HepG2 (cell line): ENCODE data around the gene C22orf39. TPM values are rescaled to one million over a fixed set of nuclear protein-coding genes. Genes with fewer than 3 reads are reported as not detected.

Experiments
- ATAC-seq: fragments of 200-7000 bp; cut with Tn5 transposase; 3 replicates; pipeline ENCODE4 v1.9.1; 2020; ENCODE audit warnings: mild to moderate bottlenecking, moderate library complexity
- BruUV-seq: library from RNA; stranded (reverse); fragments of 400-500 nt; replicated peaks from 2 replicates; lab custom pipeline; 2021; lab: Mats Ljungman, UMichigan
- CTCF ChIA-PET: fragments of 300-600 bp; formaldehyde crosslinking; extraction: SDS; loops from one replicate; lab custom pipeline; 2021; ENCODE audit warnings: low total read pairs, inconsistent platforms, low intra/inter-chr PET ratio; lab: Yijun Ruan, JAX
- POLR2A ChIA-PET: fragments of 350-600 bp; sonication (Branson Sonifier 250); formaldehyde crosslinking; loops from one replicate; lab custom pipeline; 2020; ENCODE audit warnings: antibody characterized with exemption, inconsistent platforms; lab: Yijun Ruan, JAX
- DNase-seq: peaks from one replicate; pipeline ENCODE4 v3.0.0-alpha.2; 2015; ENCODE audit warnings: low spot score
- FAIRE-seq: peaks from 3 replicates; lab custom pipeline; 2011; peaks lifted over from hg19 to GRCh38; lab: Jason Lieb, UNC
- H2AFZ ChIP-seq: one replicate; pipeline ENCODE4 v1.6.1; 2011; ENCODE audit warnings: low read length, inconsistent platforms
- H3K27ac ChIP-seq: fragments of 300-600 bp; 3 replicates; pipeline ENCODE4 v1.8.0; 2011; ENCODE audit warnings: mixed run types, mild to moderate bottlenecking, mixed read lengths, low read length, inconsistent platforms; ENCODE audit not compliant: insufficient read depth; ENCODE audit errors: extremely low read length
- H3K27me3 ChIP-seq, 2 experiments: fragments of 200-600 bp in 1 of 2; 2 replicates in 1 of 2; 3 replicates in 1 of 2; pipeline versions ENCODE4 v1.6.0 to v1.8.0; 2011; ENCODE audit warnings: low read length in 2 of 2, mild to moderate bottlenecking in 2 of 2, moderate library complexity in 2 of 2, inconsistent platforms in 1 of 2; ENCODE audit not compliant: insufficient read depth in 2 of 2, control insufficient read depth in 1 of 2
- H3K36me3 ChIP-seq, 2 experiments: fragments of 200-600 bp in 1 of 2; replicated peaks in 1 of 2; 2 replicates in 1 of 2; 3 replicates in 1 of 2; pipeline versions ENCODE4 v1.5.1 to v1.8.0; 2011; ENCODE audit warnings: low read length in 2 of 2, inconsistent platforms in 1 of 2; ENCODE audit not compliant: insufficient read depth in 2 of 2, control insufficient read depth in 1 of 2
- H3K4me1 ChIP-seq: 2 replicates; pipeline ENCODE4 v1.5.1; 2012; ENCODE audit warnings: low read length, inconsistent platforms; ENCODE audit not compliant: insufficient read depth
- H3K4me2 ChIP-seq: 2 replicates; pipeline ENCODE4 v1.6.0; 2011; ENCODE audit warnings: low read depth, low read length, inconsistent platforms
- H3K4me3 ChIP-seq, 3 experiments: fragments of 200-600 bp in 1 of 3; sonication (generic), shearing (Covaris generic) in 1 of 3; replicated peaks in 1 of 3; 2 replicates each; pipeline ENCODE4 v1.5.1; 2011 to 2016; ENCODE audit warnings: low read length in 3 of 3, inconsistent platforms in 2 of 3, low read depth in 2 of 3, mild to moderate bottlenecking in 2 of 3, control low read depth in 1 of 3, mixed read lengths in 1 of 3; ENCODE audit not compliant: insufficient read depth in 1 of 3
- H3K79me2 ChIP-seq: one replicate; pipeline ENCODE4 v1.6.1; 2011; ENCODE audit warnings: low read length, inconsistent platforms; ENCODE audit not compliant: insufficient read depth
- H3K9ac ChIP-seq: 2 replicates; pipeline ENCODE4 v1.6.0; 2011; ENCODE audit warnings: mild to moderate bottlenecking, low read depth, low read length, inconsistent platforms; ENCODE audit not compliant: insufficient read depth
- H3K9me3 ChIP-seq: 2 replicates; pipeline ENCODE4 v1.5.1; 2012; ENCODE audit warnings: mild to moderate bottlenecking, low read length
- H4K20me1 ChIP-seq: 2 replicates; pipeline ENCODE4 v1.6.0; 2011; ENCODE audit warnings: inconsistent platforms, mild to moderate bottlenecking, low read length, moderate library complexity; ENCODE audit not compliant: insufficient read depth
- HDAC1 ChIP-seq: sonication (generic); formaldehyde crosslinking; IDR thresholded peaks from 2 replicates; pipeline ENCODE4 v1.5.1; 2020; ENCODE audit warnings: mild to moderate bottlenecking, missing genetic modification reagents
- HMGA1 ChIP-seq: sonication (generic); formaldehyde crosslinking; conservative IDR thresholded peaks from 2 replicates; pipeline ENCODE4 v1.4.0; 2020; ENCODE audit warnings: missing genetic modification reagents
- IRX3 ChIP-seq: sonication (generic); formaldehyde crosslinking; IDR thresholded peaks from 2 replicates; pipeline ENCODE4 v1.8.1; 2023; ENCODE audit warnings: mild to moderate bottlenecking, low read depth, missing genetic modification reagents, borderline replicate concordance
- MAFF ChIP-seq: IDR thresholded peaks from 2 replicates; pipeline ENCODE4 v1.6.1; 2011; ENCODE audit warnings: low read depth, low read length, improper control_type of control experiment
- TEAD3 ChIP-seq: optimal IDR thresholded peaks from 2 replicates; pipeline ENCODE3; 2016; ENCODE audit warnings: borderline replicate concordance
- ZNF143 ChIP-seq: sonication (generic); formaldehyde crosslinking; IDR thresholded peaks from 2 replicates; pipeline ENCODE4 v1.4.0; 2020; ENCODE audit warnings: missing genetic modification reagents
- ZNF225 ChIP-seq: sonication (generic); formaldehyde crosslinking; IDR thresholded peaks from 2 replicates; pipeline ENCODE4 v1.4.0; 2020; ENCODE audit warnings: mild to moderate bottlenecking, missing genetic modification reagents
- ZNF232 ChIP-seq: sonication (generic); formaldehyde crosslinking; IDR thresholded peaks from 2 replicates; pipeline ENCODE4 v1.4.0; 2020; ENCODE audit warnings: missing genetic modification reagents, borderline replicate concordance
- ZNF383 ChIP-seq: sonication (generic); formaldehyde crosslinking; IDR thresholded peaks from 2 replicates; pipeline ENCODE4 v1.4.0; 2020; ENCODE audit warnings: missing genetic modification reagents, mild to moderate bottlenecking, borderline replicate concordance
- ZNF75D ChIP-seq: sonication (generic); formaldehyde crosslinking; IDR thresholded peaks from 2 replicates; pipeline ENCODE4 v1.8.1; 2023; ENCODE audit warnings: missing genetic modification reagents, mild to moderate bottlenecking, borderline replicate concordance
- ZNF773 ChIP-seq: sonication (generic); formaldehyde crosslinking; IDR thresholded peaks from 2 replicates; pipeline ENCODE4 v1.4.0; 2020; ENCODE audit warnings: missing genetic modification reagents, borderline replicate concordance
- whole genome bisulfite sequencing: methylation state at CpG from one replicate; pipeline ENCODE4 v1.1.6; 2017; ENCODE audit warnings: low lambda C conversion rate; 5-methylcytosine and 5-hydroxymethylcytosine counted together
- in situ Hi-C: cut with HindIII; loops from 2 replicates; pipeline ENCODE4 v1.10.0; 2017; ENCODE audit warnings: low pct_unique_long_range_greater_than_20kb; ENCODE audit not compliant: extremely low pct_ligation_motif_present
- intact Hi-C: fragments of 100-400 bp; cut with micrococcal nuclease; formaldehyde crosslinking; loops from one replicate; pipeline ENCODE4 v1.10.0; 2022; ENCODE audit not compliant: unreplicated experiment
- polyA plus RNA-seq, 8 experiments: library from polyadenylated mRNA; depleted of rRNA in 3 of 8; stranded (reverse) in 7 of 8; unstranded in 1 of 8; fragments of >200 nt; fragmentation: Illumina TruSeq in 4 of 8; extraction: Trizol in 4 of 8; gene quantifications; 2 replicates each; pipeline versions ENCODE4 v1.2.1 to v1.2.3, GENCODE V29; 2011 to 2016; ENCODE audit warnings: low read depth in 4 of 8, missing spikeins in 1 of 8, mixed read lengths in 1 of 8; ENCODE audit not compliant: insufficient read depth in 1 of 8
- total RNA-seq, 5 experiments: library from RNA; depleted of rRNA; stranded (reverse); fragments of >200 nt; fragmentation: Illumina TruSeq; extraction: Trizol; gene quantifications; 2 replicates each; pipeline ENCODE4 v1.2.3, GENCODE V29; 2016; ENCODE audit warnings: low read depth in 1 of 5
- TF ChIP-seq, protein P1 (sequence below): IDR thresholded peaks from 2 replicates; pipeline ENCODE4 v1.6.1; 2016; ENCODE audit warnings: low read depth
- TF ChIP-seq, protein P2 (sequence below): sonication (generic); formaldehyde crosslinking; IDR thresholded peaks from 2 replicates; pipeline ENCODE4 v1.5.0; 2020; ENCODE audit warnings: missing genetic modification reagents, mild to moderate bottlenecking, borderline replicate concordance
- TF ChIP-seq, protein P3 (sequence below): sonication (generic); formaldehyde crosslinking; conservative IDR thresholded peaks from 2 replicates; pipeline ENCODE4 v1.5.0; 2020; ENCODE audit warnings: missing genetic modification reagents

Gene C22orf39
- total and polyA plus RNA-seq, 2 of the 13 experiments (the other 11 are each of a cell fraction or from before 2014, with no cell fraction given): 23.4 to 26.4 TPM

DNA sequence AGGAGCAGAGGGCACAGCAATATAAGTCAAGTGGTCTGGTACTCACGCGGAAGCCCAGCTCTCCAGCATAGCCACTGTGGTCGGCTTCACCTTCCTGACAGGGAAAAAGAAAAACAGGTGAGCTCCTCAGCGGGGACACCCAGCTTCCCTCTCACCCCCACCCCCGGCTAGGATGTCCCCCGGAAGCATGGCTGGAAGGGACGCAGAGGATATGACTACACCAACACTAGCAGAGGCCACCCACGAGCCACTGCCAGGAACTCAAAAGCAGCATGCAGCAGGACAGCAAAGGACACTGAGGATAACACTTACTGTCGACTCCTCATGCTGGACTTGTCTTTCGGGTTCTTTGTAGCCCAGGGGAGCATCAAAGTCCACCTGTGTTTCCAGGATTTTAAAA, 9.0 kb upstream of the C22orf39 start:
- in situ Hi-C loops: no loop called here
- Histone ChIP-seq H2AFZ (no peak overlapping the region), H3K4me1 (no peaks in the 10 kb centered on the region), H3K79me2 (no peaks in the 10 kb centered on the region)
- TF ChIP-seq HDAC1 (CRISPR knock-in tag) (no peak), ZNF773 (CRISPR knock-in tag) (no peak), IRX3 (CRISPR knock-in tag) (no peak), ZNF75D (CRISPR knock-in tag) (no peak), ZNF143 (no peak), MAFF (no peak), ZNF232 (CRISPR knock-in tag) (no peak), ZNF225 (no peak), HMGA1 (CRISPR knock-in tag) (no peak), ZNF383 (CRISPR knock-in tag) (no peak), TEAD3 (no peak)
- TF ChIP-seq, protein P1, sequence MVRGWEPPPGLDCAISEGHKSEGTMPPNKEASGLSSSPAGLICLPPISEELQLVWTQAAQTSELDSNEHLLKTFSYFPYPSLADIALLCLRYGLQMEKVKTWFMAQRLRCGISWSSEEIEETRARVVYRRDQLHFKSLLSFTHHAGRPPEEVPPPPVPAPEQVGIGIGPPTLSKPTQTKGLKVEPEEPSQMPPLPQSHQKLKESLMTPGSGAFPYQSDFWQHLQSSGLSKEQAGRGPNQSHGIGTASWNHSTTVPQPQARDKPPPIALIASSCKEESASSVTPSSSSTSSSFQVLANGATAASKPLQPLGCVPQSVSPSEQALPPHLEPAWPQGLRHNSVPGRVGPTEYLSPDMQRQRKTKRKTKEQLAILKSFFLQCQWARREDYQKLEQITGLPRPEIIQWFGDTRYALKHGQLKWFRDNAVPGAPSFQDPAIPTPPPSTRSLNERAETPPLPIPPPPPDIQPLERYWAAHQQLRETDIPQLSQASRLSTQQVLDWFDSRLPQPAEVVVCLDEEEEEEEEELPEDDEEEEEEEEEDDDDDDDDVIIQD (CRISPR knock-in tag): no peak
- TF ChIP-seq, protein P2, sequence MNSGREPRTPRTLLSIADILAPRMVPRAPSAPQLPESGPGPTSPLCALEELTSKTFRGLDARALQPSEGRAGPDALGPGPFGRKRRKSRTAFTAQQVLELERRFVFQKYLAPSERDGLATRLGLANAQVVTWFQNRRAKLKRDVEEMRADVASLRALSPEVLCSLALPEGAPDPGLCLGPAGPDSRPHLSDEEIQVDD: no peak
- TF ChIP-seq, protein P3, sequence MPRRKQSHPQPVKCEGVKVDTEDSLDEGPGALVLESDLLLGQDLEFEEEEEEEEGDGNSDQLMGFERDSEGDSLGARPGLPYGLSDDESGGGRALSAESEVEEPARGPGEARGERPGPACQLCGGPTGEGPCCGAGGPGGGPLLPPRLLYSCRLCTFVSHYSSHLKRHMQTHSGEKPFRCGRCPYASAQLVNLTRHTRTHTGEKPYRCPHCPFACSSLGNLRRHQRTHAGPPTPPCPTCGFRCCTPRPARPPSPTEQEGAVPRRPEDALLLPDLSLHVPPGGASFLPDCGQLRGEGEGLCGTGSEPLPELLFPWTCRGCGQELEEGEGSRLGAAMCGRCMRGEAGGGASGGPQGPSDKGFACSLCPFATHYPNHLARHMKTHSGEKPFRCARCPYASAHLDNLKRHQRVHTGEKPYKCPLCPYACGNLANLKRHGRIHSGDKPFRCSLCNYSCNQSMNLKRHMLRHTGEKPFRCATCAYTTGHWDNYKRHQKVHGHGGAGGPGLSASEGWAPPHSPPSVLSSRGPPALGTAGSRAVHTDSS (CRISPR knock-in tag): no peak
- TF ChIP-seq, all 625 proteins: peak for 0
- no peaks in the 10 kb centered on the region for H3K27me3 ChIP-seq
- H4K20me1 ChIP-seq: no peaks in the 10 kb centered on the region
- no peak overlapping the region for H3K9ac ChIP-seq
- no peak overlapping the region for H3K27ac ChIP-seq
- FAIRE-seq (no peak), DNase-seq (no peak), ATAC-seq (no peak)
- 95% methylated on average over 7 of the region's 10 CpGs for WGBS
- BruUV-seq: no TSS peak
- intact Hi-C loops: no loop called here
- no peaks in the 10 kb centered on the region for H3K9me3 ChIP-seq
- no peak overlapping the region for H3K4me2 ChIP-seq
- H3K4me3 ChIP-seq: no peak overlapping the region
- peaks cover 21 to 63% of the 10 kb centered on the region in 2 experiments; a peak in 4 of 5 replicates for H3K36me3 ChIP-seq
- ChIA-PET POLR2A (no interaction called here), CTCF (no interaction called here)
